ENCODE results near the gene HSPA2.
"Not testable (repeated sequence)": the region's sequence is repeated elsewhere in the genome, so short reads cannot be mapped to it uniquely, and the experiment has no call there.

Gene HSPA2

GRCh38 chr14:64515053-64515452 lies 25.5 kb upstream of the HSPA2 start:
- DNase-seq (ENCODE audit: low read depth), result no peak

- no peak for DNase-seq (ENCODE audit: low read depth)
These were observed 23.6 kb upstream of the HSPA2 start for GRCh38 chr14:64516969-64517368.

- DNase-seq (ENCODE audit: low read depth), result not testable (repeated sequence)
These were observed 22.9 kb upstream of the HSPA2 start for GRCh38 chr14:64517667-64518066.

GRCh38 chr14:64518229-64518628 lies 22.3 kb upstream of the HSPA2 start:
- DNase-seq (ENCODE audit: low read depth), result no peak

- no peak for DNase-seq (ENCODE audit: low read depth)
These were observed 19.8 kb upstream of the HSPA2 start for GRCh38 chr14:64520699-64521098.

- no peak for DNase-seq (ENCODE audit: low read depth)
These were observed 17.8 kb upstream of the HSPA2 start for GRCh38 chr14:64522591-64523355.

GRCh38 chr14:64525354-64525753 lies 15.2 kb upstream of the HSPA2 start:
- DNase-seq (ENCODE audit: low read depth), result no peak

- DNase-seq (ENCODE audit: low read depth), result no peak
These were observed 9.0 kb upstream of the HSPA2 start for GRCh38 chr14:64531567-64531966.

- peak; percentile 80 for DNase-seq (ENCODE audit: low read depth)
These were observed 3.9 kb upstream of the HSPA2 start for GRCh38 chr14:64536488-64537245.

- DNase-seq (ENCODE audit: low read depth), result no peak
These were observed 875 bp downstream of the HSPA2 start for GRCh38 chr14:64541261-64541971.

- DNase-seq (ENCODE audit: low read depth), result no peak
These were observed 1.7 kb downstream of the HSPA2 start for GRCh38 chr14:64541972-64542835.

- DNase-seq (ENCODE audit: low read depth), result no peak
These were observed 2.3 kb downstream of the HSPA2 start for GRCh38 chr14:64542836-64543201.

- DNase-seq (ENCODE audit: low read depth), result no peak
These were observed 4.2 kb downstream of the HSPA2 start for GRCh38 chr14:64544607-64545312.

GRCh38 chr14:64549016-64549415 lies 8.5 kb downstream of the HSPA2 start:
- DNase-seq (ENCODE audit: low read depth), result no peak

GRCh38 chr14:64549791-64550620 lies 9.5 kb downstream of the HSPA2 start, which contains the start of gene PPP1R36:
Gene PPP1R36, plus strand, starts transcription at chr14:64549961. Its CDS starts 37 bp downstream, at chr14:64549998.
- DNase-seq (ENCODE audit: low read depth), result no peak

- no peak for DNase-seq (ENCODE audit: low read depth)
These were observed 10.2 kb downstream of the HSPA2 start for GRCh38 chr14:64550621-64551333.

GRCh38 chr14:64554556-64554955 lies 14.0 kb downstream of the HSPA2 start:
- no peak for DNase-seq (ENCODE audit: low read depth)

GRCh38 chr14:64556526-64556925 lies 16.0 kb downstream of the HSPA2 start:
- peak; percentile 88 for DNase-seq (ENCODE audit: low read depth)

- not testable (repeated sequence) for DNase-seq (ENCODE audit: low read depth)
These were observed 17.7 kb downstream of the HSPA2 start for GRCh38 chr14:64558216-64558615.

- DNase-seq (ENCODE audit: low read depth), result no peak
These were observed 21.1 kb downstream of the HSPA2 start for GRCh38 chr14:64561631-64562030.

All from iris pigment epithelial cell (primary cell).